MM.1S (cell line): ENCODE results near the gene GCNT2.

Source experiments
- CTCF ChIP-seq: fragments of 300-600 bp; sonication (generic); IDR thresholded peaks from 2 replicates; pipeline ENCODE4 v1.5.1; 2016; ENCODE audit warnings: antibody characterized with exemption, low read length, mixed read lengths
- EZH2phosphoT487 ChIP-seq: fragments of 300-600 bp; sonication (generic); IDR thresholded peaks from 2 replicates; pipeline ENCODE4 v1.6.1; 2018; ENCODE audit warnings: antibody characterized with exemption, low read length

DNA sequence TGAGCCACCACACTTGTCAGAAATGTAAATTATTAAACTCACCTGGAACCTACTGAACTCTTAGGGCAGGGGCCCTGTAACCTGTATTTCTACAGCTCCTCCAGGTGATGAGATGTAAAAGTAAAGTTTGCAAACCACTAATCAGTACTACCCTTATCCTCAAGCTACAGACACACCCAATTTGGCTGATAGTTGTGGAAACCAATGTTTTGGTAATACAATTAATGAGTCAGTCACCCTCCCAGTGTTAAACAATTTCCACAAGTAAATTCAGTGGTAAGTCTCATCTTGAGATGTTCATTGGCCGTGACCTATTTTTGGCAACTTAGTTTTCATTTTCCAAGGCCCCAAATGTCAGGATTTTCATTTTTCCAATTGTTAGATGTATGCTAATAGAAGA, 29.6 kb downstream of the GCNT2 start:
- TF ChIP-seq EZH2phosphoT487 (no peak), CTCF (no peak)
